ENCODE results near the gene IMP4.
A peak's percentile ranks its signal among the peaks of the same experiment; 100 is the strongest.

IMP4 gene

DNA sequence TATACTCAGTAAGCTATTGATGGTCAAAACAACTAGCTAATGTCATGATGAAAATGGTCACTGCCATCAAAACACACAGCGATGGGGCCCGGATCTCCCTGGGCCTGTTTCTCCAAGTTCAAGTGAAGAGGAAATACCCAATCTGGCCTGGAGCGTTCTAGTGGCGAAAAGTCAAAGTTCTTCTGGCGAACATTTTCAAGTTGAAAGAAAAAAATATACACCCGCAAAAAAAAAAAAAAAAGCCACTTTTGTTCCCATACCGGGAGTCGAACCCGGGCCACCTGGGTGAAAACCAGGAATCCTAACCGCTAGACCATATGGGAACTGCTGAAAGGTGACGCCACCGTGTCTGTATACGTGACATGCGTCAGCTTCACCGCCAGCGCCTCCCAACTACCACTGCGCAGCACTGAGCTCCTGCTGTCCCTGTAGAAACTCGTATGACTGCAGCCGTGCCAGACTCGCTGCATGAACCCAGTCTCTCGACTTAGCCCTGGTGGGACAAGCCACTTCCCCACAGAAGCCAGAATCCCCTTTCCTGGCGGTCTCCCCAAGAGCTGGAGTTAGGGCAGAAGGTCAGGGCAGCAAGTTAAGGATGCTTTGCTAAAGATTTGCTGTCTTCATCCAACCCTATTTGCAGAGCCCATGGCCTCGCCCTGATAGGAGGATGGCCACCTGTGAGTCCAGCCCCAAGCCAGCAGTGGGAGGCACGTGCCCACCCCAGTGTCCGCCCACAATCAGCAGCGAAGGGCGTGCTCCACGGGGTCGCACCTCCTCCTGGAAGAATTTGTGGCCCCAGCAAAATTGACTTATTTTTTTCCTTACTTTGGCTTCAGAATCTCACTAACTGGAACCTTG is 5.6 kb upstream of the IMP4 start:
- peak; percentile 67 for DNase-seq

DNA sequence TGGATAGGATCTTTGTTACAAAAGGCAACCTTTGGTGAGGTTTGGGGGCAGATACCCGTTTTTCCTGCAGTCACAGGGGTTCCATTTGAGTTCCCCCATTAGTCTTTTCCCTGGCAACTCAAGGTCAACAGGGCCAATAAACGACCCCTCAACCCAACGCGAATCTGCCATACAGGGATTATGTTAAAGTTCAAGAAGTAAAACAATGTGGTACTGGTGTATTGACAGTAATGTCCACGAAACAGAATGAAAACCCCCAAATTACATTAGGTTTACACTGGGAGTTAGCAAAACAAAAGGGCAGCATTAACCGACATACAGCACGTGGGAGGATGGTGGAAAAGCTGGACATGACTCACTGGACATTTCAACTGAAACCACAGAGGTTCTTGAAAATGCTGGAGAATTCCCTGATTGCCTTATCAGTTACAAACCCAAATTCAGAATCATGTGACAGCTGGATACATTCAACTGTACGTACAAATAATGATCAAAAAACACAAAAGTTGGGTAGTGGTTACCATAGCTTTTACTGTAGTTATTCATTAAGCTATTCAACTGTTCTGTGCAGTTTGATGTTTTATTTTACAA is 4.9 kb upstream of the IMP4 start:
- DNase-seq, result no peak

DNA sequence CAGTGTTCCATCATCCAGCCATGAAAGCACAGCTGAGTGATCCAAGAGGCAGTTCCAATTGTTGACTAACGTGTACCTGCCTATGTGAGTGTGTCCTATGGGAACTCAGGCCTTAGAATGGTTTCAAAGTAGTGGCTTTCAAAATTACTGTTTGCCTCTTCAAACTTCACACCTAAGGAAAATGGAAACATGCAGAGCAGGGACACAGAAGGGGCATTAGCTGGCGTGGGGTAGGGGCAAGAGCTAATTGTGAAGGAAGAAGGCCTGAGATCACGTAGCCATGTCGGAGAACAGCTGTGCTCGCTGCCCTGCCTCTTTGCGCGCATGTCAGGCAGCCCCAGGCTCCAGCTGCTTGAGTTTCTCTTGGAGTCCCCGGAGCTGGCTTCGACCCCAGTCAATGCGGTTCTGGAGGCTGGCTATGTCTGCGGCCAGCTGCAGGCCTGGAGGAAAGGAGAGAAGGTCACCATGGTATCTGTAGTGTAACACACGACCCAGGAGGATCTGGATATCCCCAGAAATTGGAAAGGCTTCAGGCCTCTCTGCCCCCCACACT is 3.8 kb upstream of the IMP4 start:
- no peak for DNase-seq

DNA sequence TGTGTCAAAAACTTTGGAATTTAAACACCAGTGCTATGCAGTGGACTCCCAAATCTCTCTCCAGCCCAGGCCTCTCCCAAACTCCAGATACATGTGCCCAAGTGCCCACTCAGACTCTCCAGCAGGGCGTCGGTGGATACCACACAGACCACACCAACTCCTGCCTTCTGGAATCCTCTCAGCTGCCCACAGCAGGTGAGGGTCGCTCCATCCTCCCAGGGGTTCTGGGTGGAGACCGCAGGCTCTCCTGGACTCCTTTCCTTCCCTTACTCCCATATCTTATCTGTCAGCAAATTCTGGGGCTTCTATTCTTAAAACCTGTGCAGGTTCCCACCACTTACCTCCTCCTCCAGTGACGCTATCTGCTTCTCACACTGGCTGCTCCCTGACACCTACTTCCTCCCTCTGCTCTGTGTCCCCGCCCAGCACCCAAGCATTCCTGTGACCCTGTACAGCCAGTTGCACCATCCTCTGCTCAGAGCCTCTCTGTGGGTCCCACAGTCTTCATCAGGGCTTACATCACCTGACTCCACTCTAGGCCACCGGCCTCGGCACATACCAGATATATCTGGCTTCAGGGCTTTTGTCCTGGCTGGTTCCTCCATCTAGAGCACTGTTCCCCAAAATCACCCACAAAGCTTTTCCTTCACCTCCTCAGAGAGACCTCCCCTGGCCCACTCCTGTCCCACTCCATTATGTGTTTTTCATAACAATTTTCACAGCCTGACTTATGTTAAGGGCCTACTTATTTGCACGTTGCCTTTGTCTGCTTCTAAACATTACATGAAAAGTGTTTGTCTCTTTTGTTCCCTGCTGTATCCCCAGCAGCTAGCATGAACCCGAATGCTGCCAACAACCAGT is 2.6 kb upstream of the IMP4 start:
- no peak for DNase-seq

DNA sequence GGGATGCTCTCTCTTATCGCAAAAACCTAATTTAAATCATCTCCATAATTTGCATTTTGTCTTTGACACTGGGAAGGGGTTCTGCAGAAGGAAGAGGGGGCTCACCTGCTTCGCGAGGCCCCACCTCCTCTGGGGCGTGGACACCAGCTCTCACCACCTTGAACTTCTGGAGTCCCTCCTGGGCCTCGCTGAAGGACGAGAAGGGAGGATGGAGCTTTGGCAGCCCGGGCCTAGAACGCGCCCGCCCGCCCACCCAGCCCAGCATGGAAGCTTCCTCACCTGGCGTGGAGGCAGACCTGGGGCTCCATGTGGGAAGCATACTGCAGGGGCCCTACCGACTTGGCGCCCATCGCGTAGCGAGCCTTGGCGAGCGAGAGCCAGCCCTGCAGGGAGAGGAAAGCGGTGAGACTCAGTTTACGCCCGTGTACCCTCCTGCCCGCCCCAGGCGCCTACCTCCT is 1.1 kb upstream of the IMP4 start:
- peak; percentile 30 for DNase-seq

DNA sequence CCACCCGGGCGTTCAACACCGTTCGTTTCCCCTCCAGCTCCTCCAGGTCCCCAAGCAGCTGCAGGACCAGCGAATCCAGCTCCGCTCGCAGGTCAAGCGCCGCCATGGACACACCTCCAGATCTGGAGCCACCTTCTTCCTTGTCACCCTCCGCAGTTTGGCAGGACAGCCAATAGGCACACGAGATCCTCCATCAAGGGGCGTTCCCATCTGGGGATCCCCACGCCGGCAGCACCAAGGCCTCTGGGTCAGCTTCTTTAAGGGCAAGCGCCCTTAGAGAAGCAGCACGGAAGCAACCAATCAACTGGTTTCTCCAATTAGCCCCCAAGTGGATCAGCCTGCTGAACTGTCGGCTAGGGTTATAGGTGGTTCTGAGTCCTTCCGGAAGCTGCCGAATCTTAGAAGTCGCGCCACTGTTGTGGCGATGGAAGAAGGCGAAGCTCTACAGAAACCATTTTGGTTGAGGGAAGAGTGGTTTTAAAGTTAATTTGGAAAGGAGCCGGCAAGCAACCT is 621 bp upstream of the IMP4 start:
- peak; percentile 88 for DNase-seq

DNA sequence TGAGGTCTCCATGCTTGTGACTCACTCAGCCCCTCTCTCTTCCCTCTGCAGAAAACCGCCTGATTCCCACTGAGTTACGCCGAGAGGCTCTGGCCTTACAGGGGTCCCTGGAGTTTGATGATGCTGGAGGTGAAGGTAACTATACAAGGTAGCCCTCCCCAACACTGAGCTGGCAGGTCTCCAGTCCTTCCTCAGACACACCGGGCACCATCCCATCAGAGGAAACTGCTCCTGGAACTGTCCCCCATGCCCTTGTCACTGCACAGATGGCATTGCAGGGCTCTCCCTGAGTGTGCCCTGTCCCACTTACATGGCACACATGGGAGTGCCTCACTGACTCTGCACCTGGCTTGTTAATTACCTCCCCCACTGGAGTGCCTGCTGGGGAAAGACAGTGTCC is 1.9 kb downstream of the IMP4 start:
- DNase-seq, result no peak

DNA sequence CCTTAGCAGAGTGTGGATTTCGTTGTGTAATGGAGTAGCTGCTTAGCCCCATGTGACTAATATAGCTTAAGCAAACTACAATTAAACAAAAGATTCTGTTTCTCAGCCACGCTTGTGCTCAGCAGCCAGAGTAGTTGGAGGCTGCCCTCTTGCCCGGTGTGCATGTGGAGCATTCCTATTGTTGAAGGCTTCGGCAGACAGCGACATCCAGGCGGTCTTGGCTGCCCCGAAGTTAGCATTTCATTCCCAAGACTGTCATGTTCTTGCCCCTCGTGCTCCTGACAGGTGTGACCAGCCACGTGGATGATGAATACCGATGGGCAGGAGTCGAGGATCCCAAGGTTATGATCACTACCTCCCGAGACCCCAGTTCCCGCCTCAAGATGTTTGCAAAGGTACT is 2.4 kb downstream of the IMP4 start:
- no peak for DNase-seq

DNA sequence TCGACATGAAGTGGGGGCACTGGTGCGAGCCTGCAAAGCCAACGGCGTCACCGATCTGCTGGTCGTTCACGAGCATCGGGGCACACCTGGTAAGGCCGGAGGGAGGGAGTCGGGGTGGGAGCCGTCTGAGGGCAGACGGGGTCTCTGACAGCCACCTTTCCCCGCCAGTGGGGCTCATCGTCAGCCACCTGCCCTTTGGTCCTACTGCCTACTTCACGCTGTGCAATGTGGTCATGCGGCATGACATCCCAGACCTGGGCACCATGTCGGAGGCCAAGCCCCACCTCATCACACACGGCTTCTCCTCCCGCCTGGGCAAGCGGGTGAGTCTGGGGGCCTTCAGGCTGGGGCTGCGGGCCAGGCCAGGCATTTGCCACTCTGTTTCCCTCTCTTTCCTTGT is 2.9 kb downstream of the IMP4 start:
- DNase-seq, result no peak

DNA sequence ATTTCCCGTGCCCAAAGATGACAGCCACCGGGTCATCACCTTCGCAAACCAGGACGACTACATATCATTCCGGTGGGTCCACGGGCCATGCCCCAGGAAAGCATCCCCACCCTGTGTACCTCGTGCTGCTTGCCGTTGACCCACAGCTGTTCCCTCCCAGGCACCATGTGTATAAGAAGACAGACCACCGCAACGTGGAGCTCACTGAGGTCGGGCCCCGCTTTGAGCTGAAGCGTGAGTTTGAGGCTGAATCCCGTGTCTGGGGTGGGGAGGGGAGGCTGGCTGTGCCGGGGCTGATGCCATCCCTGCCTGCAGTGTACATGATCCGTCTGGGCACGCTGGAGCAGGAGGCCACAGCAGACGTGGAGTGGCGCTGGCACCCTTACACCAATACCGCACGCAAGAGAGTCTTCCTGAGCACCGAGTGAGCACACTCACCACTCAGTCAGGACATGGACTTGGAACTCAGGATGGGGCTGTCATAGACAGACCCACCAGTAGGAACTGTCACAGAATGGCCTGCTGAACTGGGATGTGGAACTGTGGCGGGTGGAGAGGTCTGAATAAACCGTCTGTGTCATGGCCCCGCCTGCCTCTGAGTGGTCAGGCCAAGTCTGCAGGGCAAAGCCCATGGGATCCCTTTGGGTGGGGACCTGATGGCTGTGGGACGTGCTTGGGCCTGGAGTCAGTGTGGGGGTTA is 3.5 kb downstream of the IMP4 start:
- DNase-seq, result no peak

DNA sequence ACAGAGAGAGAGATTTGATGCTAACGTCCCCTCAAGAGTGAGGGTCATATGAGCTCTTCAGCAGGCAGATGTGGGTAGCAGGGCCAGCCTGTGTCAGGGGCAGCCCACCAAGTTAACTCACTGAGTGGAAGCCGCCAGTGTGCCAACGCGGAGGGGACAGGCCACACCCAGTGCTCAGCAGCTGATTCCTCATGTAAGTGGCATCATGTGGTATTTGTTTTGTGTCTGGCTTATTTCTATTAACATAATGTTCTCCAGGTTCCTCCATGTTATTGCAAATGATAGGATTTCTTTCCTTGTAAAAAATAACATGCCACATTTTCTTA is 4.0 kb downstream of the IMP4 start:
- no peak for DNase-seq

DNA sequence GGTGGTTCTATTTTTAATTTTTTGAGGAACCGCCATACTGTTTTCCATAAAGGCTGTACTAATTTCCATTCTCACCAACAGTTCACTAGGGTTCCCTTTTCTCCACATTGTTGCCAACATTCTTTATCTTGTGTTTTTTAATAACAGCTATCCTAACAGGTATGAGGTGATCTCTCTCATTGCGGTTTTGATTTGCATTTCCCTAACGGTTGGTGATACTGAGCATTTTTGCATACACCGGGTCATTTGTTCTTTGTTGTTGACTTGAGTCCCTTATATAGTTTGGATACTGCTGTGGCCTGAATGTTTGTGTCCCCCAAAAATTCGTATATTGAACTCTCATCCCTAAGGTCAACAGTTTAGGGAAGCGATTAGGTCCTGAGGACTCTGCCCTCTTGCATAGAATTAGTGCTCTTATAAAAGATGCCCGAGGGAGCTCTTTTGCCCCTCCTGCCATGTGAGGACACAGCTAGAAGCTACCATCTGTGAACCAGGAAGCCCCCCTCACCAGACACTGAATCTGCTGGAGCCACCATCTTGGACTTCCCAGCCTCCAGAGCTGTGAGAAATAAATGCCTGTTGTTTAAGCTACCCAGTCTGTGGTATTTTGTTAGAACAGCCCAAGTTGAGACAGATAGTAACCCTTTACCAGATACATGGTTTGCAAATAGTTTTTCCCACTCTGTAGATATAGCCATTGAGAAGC is 4.7 kb downstream of the IMP4 start:
- DNase-seq, result no peak

DNA sequence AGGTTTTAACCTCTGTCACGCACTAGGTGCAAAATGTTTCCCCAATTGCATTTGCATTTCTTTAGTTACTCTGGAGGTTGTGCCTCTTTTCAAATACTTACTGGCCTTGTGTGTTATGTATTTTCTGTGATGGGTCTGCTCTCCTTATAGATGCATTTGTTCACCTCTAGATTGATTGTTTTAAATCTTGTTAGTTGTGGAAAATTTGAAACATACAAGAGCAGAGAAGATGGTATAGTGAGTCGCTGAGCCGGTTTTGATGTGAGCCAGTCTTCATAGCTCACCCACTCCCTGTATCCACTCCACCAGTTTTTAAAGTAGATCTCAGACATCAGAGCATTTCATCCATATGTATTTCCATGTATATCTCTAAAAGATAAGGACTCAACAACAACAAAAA is 6.5 kb downstream of the IMP4 start:
- no peak for DNase-seq

DNA sequence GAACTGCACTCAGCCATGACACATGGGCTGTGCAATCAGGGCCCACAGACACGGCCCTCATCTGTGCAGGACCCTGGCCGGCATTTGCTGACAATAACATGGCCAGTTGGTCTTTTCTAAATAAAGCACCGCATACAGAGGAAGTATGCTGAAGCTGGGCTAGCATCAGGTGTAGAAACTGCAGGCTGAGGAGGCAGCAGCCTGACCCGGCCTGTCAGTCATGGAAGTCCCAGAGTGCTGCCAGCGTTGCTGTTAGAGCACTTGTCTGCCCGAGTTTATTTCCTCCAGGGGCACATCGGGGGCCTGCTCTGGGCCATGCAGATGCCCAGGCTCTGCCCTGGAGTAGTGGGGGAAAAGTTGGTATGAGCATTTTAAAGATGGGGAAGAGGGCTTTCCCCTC is 9.0 kb downstream of the IMP4 start:
- no peak for DNase-seq

DNA sequence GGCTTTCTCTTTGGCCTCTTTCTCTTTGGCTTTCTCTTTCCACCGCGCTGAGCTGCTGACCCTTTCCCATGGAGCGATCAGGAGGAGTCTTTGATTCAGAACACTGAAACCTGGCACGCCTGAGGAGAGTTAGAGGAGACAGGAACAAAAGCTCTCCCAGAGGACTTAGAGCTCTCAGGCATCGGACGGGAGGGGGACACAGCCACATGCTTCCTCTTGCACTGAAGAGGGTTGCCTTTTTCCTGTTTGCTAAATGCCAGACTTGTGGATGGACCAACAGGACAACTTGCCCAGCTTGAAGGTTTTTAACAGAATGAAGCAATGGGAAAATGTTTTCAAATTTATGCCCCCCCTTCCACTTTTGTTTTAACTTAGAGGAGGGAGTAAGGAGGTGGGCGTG is 9.5 kb downstream of the IMP4 start:
- DNase-seq, result no peak

DNA sequence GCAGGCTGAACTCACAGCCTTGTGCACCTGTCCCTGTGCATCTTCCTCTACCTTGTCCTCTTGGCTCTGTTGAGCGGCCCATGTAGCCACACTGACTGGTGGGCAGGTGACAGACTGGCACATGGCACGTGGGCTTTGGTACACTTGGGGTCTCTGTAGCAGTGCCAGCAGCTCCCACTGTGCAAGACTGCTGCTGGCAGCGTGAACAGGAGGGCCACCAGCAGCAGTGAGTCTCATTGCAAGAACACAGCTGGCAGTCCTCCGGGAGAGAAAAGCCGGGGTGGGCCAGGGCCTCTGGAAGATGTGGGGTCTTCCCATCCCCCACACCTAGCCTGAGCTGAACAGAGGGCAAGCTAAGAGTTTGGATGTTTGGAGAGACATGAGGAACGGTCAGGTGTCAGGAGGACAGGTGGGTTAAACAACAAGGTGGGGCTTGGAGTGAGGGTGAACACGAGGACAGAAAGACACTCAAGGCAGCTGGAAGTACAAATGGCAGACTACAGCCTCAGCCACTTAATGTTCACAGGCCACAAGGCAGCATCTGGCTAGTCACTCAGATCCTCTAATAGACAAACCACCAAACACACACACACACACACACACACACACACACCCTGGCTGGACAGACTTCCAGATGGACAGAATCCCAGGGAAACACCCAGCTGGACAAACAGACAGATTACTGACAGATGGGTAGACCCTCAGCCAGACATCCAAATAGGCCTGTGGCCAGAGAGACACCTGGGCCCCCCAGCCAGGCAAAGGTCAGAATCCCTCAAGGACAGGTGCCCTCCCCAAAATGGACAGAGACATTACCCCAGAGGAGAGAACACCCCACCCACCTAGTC is 10.8 kb downstream of the IMP4 start:
- DNase-seq, result no peak

DNA sequence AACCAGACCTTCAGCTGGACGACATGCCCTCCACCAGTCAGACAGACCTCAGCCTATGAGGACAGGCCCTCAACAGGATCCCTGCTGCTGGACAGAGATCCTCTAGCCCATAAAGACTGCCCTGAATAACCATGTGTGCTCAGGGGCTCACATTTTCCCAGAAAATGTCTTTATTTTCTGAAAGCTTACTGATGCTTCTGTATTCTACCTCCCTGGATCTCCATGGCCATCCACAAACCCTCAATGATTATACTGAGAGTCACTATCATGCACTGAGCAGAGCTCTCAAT is 11.4 kb downstream of the IMP4 start:
- DNase-seq, result no peak

DNA sequence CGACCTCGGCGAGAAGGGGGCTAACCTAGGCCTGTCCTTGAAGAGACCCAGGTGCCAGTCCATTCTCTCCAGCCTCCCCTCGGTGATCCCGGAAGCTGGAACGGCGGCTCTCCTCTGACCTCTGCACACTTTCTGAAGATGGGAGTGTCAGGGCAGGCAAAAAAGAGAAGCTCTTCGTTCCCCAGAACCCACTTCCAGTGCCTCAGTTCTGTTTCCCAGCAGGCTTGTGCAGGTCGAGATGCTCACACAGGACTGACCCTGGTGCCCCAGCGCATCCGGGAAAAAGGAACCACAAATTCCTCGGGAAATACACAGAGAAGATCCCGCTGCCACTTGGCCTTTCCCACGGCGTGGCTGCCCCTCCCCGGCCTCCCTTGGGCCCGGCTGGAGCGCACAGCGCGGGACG is 12.5 kb downstream of the IMP4 start:
- DNase-seq, result no peak

DNA sequence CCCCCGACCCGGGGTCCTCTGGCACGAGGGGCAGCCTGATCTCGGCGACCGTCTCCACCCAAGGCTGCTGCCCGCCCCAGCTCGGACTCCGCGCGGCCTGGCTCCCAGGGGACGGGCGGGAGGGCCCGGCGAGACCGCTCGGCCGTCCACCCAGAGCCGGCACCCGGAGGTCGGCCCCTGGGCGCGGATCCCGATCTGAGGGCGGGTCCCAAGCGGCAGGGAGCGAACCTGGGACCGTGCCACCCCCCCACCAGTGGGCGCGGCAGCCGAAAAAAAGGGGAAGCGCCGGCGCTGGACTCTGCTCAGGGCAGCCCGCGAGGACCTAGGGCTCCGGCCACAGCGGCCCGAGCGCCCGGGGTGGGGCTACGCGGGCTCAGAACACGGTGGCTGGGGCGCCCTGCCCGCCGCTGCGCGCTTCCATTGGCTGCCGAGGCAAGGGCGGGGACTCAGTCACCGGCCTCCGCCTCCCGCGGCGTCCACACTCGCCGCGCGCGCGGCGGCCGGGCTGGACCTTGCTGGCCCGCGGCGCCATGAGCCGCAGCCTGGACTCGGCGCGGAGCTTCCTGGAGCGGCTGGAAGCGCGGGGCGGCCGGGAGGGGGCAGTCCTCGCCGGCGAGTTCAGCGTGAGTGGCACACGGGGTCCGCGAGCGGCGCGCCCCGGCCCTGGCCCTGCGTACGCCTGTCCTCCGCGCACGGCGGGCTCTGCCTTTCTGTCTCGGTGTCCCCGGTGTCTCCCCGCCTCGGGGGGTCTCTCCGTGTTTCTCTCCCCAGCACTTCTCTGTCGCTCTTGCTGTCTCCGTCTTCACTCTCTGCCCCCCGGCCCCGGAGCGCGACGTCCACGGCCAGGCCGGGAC is 13.1 kb downstream of the IMP4 start, which contains the start of gene PTPN18:
Gene PTPN18 (plus strand): TSS at position 479 of the 854 bp plus-strand sequence. CDS start 52 bp downstream, at position 531.
- peak; percentile 70 for DNase-seq

DNA sequence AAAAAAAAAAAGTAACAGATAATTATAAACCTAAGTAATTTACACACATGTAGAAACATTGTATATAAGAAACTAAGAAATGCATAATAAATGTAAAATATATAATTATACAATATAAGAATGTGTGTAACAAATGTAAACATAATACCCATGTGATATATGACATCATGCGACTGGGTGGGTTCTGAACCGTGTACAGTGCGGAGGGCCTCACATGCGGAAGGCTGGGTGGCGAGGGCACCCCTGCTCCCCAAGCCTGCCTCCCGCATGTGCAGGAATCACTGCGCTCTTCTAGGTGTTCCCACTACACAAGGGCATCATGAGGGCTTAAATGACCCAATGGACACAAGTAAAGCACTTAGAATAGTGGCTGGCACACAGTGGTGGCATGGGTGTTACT is 15.2 kb downstream of the IMP4 start:
- DNase-seq, result no peak
